Measurements from ENCODE around the gene GPR157. TPM values are rescaled to one million over a fixed set of nuclear protein-coding genes. Genes with fewer than 3 reads are reported as not detected.

GPR157 gene
- total RNA-seq, 1 donor from 2014 or later = 19.4 TPM

MicroRNAs encoded within 50 kb of the gene (microRNA counts, 767-probe panel; counts per million panel counts)
- microRNA hsa-miR-34a-5p = 5,352 to 5,648 counts per million in 2 donors

Small RNAs within 50 kb of the gene (small RNA-seq; reads per million reads assigned to genes)
- not detected for gene RF00424

Other genes with a start within 250 kb of the GPR157 start
- not detected for gene CA6, start 183.2 kb downstream of the GPR157 start, total RNA-seq
- not detected for gene SLC2A7, start 102.7 kb downstream of the GPR157 start, total RNA-seq
- gene SLC2A5, start 59.5 kb downstream of the GPR157 start, total RNA-seq = 8.1 TPM
- 65.1 TPM for gene H6PD, start 105.7 kb upstream of the GPR157 start, total RNA-seq
- 40.0 TPM for gene SPSB1, start 163.8 kb upstream of the GPR157 start, total RNA-seq

All from vagina (tissue), 2 donors.